ENCODE measurements around the gene HNRNPU. TPM values are rescaled to one million over a fixed set of nuclear protein-coding genes. Genes with fewer than 3 reads are reported as not detected.

HNRNPU gene
- 100 to 1,000 TPM; 521 to 532 TPM for total RNA-seq

DNA sequence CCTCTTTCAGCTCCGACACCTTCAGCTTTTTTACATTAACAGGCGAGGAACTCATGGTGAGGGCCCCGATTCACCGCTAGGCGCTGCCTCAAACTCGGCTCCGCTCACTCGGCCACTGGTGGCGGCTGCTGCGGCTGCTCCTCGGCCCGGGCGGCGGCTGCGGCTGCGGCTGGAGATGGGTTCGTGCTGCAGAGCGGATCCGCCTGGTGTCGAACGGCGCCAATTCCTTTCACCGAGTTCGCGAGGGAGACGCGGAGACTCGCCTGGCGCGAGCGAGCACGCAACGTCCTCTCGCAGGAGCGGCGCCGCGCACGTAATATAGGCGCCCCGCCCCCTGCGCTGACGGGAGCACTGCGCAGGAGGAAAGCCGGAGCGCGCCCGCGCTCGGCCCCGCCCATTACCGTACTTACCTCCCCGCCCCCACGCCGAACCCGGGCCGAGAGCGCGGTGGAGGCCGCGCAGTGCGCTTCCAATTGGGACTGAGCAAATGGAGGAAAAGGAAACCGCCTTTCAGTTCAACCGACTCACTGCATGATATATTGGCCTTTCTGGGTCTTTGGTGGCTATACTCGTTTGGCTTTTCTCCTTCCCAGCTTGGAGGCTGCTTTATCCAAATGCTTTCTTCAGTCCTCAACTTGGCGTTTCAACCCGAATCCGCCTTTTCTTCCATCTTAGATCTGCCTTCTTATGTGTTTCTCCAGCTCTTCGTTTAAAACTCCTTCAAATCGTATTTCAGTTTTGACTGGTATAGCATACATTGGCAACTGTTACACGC, at the start of gene HNRNPU:
HNRNPU (minus strand) TSS at position 291 of the 775 bp plus-strand sequence; CDS start at position 55, 236 bp downstream.
- H3K4me1 Mint-ChIP-seq = peaks cover 33% of the 10 kb centered on the region
- CTCF ChIA-PET = interaction anchor here (0.5 to 5.5 kb wide), 11 partner anchors 25 to 182 kb away, joined by 3 to 29 read pairs (median 5); partner anchors contain the start of gene COX20
- no peaks in the 10 kb centered on the region for H3K9me3 Mint-ChIP-seq (ENCODE audit: low read depth)
- no peaks in the 10 kb centered on the region for H3K27me3 Mint-ChIP-seq
- intact Hi-C loops (cut with DNase I, micrococcal nuclease) = loop anchor here (1.0 to 10.0 kb wide), 12 partner anchors 29 to 1610 kb away; partner anchors contain the start of genes CEP170 (in 1 of the 2), COX20 (in 1 of the 2) and SDCCAG8 (in 1 of the 2)
- peak; percentile 98 for DNase-seq
- POLR2A ChIA-PET = interaction anchor here (0.5 to 6.5 kb wide), 6 partner anchors 28 to 107 kb away, joined by 3 to 74 read pairs (median 8); partner anchors contain the start of gene COX20
- H3K27ac Mint-ChIP-seq = peak within 1 kb of the TSS; percentile 99
- peak; percentile 72 for ATAC-seq
- H3K36me3 Mint-ChIP-seq (ENCODE audit: low read depth) = peaks cover 41% of the 10 kb centered on the region
- peak within 1 kb of the TSS; percentile 100 for H3K4me3 Mint-ChIP-seq

DNA sequence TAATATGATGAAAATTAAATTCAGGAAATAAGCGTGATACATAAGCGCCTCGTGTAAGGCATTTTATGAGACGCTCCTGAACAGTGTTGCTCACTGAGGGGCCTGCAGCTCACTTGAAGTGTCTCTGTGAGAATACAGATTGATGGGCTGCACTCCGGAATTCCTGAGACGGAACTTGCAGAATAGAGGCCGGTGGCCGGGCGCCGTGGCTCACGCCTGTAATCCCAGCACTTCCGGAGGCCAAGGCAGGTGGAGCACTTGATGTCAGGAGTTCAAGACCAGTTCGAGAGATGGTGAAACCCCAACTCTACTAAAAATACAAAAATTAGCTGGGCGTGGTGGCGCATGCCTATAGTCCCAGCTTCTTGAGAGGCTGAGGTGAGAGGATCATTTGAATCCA, 49.5 kb upstream of the HNRNPU start:
- CTCF ChIA-PET = no interaction called here
- Mint-ChIP-seq H3K4me1 (peaks cover 3% of the 10 kb centered on the region), H3K4me3 (no peak overlapping the region), H3K27me3 (no peaks in the 10 kb centered on the region), H3K9me3 (ENCODE audit: low read depth) (no peaks in the 10 kb centered on the region), H3K36me3 (ENCODE audit: low read depth) (no peaks in the 10 kb centered on the region), H3K27ac (no peak overlapping the region)
- ATAC-seq (no peak), DNase-seq (no peak)
- intact Hi-C loops (cut with DNase I, micrococcal nuclease) = no loop called here
- POLR2A ChIA-PET = no interaction called here

- intact Hi-C loops (cut with DNase I, micrococcal nuclease) = no loop called here
- H3K4me1 Mint-ChIP-seq = peaks cover 2% of the 10 kb centered on the region
- no peak for DNase-seq
- no peaks in the 10 kb centered on the region for H3K36me3 Mint-ChIP-seq (ENCODE audit: low read depth)
- ChIA-PET POLR2A (no interaction called here), CTCF (no interaction called here)
- H3K4me3 Mint-ChIP-seq = no peak overlapping the region
- H3K9me3 Mint-ChIP-seq (ENCODE audit: low read depth) = no peaks in the 10 kb centered on the region
- ATAC-seq = no peak
- no peak overlapping the region for H3K27ac Mint-ChIP-seq
- no peaks in the 10 kb centered on the region for H3K27me3 Mint-ChIP-seq
Measured at GRCh38 chr1:244904119-244904518, 39.8 kb upstream of the HNRNPU start.

DNA sequence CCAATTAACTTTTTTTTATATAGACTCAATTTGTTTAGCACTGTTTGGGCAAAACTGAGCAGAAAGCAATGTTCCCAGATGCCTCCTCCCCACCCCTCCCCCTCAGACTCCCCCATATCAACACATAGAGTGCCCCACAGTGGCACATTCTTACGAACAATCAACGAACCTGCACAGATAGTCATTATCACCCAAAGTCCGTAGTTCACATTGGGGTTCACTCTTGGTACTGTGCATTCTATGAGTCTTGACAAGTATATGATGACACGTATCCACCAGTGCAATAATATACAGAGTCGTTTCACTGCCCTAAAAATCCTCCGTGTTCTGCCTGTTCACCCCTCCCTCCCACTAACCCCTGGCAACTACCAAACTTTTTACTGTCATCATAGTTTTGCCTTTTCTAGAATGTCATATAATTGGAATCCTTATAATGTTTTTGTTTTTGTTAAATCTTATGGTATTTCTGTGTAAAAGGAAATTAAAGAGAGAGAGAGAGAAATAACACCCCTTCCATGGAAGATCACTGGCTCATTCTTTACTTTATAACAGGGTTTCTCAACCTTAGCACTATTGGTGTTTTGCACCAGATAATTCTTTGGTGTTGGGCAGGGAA, 37.2 kb upstream of the HNRNPU start:
- intact Hi-C loops (cut with DNase I, micrococcal nuclease) = no loop called here
- no peaks in the 10 kb centered on the region for H3K9me3 Mint-ChIP-seq (ENCODE audit: low read depth)
- no peak overlapping the region for H3K4me3 Mint-ChIP-seq
- no peaks in the 10 kb centered on the region for H3K4me1 Mint-ChIP-seq
- ChIA-PET POLR2A (no interaction called here), CTCF (no interaction called here)
- H3K27ac Mint-ChIP-seq = no peak overlapping the region
- ATAC-seq (no peak), DNase-seq (no peak)
- no peaks in the 10 kb centered on the region for H3K36me3 Mint-ChIP-seq (ENCODE audit: low read depth)
- H3K27me3 Mint-ChIP-seq = no peaks in the 10 kb centered on the region

GRCh38 chr1:244897476-244898254, 33.3 kb upstream of the HNRNPU start:
- ChIA-PET CTCF (interaction anchor here (0.6 to 0.8 kb wide), 3 partner anchors 90 to 225 kb away, joined by 3 to 4 read pairs (median 3); no protein-coding TSS in a partner anchor), POLR2A (no interaction called here)
- Mint-ChIP-seq H3K27me3 (no peaks in the 10 kb centered on the region), H3K4me3 (no peak overlapping the region), H3K36me3 (ENCODE audit: low read depth) (no peaks in the 10 kb centered on the region), H3K27ac (no peak overlapping the region), H3K4me1 (no peaks in the 10 kb centered on the region), H3K9me3 (ENCODE audit: low read depth) (no peaks in the 10 kb centered on the region)
- DNase-seq (no peak), ATAC-seq (no peak)
- intact Hi-C loops (cut with DNase I, micrococcal nuclease) = no loop called here

- intact Hi-C loops (cut with DNase I, micrococcal nuclease) = no loop called here
- no peak for ATAC-seq
- POLR2A ChIA-PET = no interaction called here
Measured at GRCh38 chr1:244896550-244896949, 32.2 kb upstream of the HNRNPU start.

DNA sequence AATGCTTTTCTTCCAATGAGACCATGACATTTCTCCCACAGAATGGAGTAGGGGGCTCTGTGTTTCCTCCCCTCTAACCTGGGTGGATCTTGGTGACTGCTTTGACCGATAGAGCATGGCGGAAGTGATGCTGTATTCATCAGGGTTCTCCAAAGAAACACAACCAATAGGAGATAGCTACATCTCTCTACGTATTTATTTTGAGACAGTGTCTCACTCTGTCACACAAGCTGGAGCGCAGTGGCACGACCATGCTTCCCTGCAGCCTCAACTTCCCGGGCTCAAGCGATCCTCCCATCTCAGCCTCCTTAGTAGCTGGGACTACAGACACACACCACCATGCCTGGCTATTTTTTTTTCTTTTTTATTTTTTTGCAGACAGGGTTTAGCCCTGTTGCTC, 29.5 kb upstream of the HNRNPU start:
- H3K9me3 Mint-ChIP-seq (ENCODE audit: low read depth) = no peaks in the 10 kb centered on the region
- H3K4me3 Mint-ChIP-seq = no peak overlapping the region
- no peaks in the 10 kb centered on the region for H3K4me1 Mint-ChIP-seq
- no peak overlapping the region for H3K27ac Mint-ChIP-seq
- ChIA-PET CTCF (interaction anchor here (0.9 kb wide), 1 partner anchor 386 kb away, joined by 3 read pairs; no protein-coding TSS in a partner anchor), POLR2A (interaction anchor here (0.5 to 0.6 kb wide), 2 partner anchors 291 to 541 kb away, joined by 3 read pairs; no protein-coding TSS in a partner anchor)
- intact Hi-C loops (cut with DNase I, micrococcal nuclease) = no loop called here
- ATAC-seq (no peak), DNase-seq (no peak)
- H3K36me3 Mint-ChIP-seq (ENCODE audit: low read depth) = no peaks in the 10 kb centered on the region
- H3K27me3 Mint-ChIP-seq = no peaks in the 10 kb centered on the region

More at GRCh38 chr1:244896550-244896949, 32.2 kb upstream of the HNRNPU start:
- H3K36me3 Mint-ChIP-seq (ENCODE audit: low read depth) = no peaks in the 10 kb centered on the region
- no peak overlapping the region for H3K4me3 Mint-ChIP-seq
- H3K27me3 Mint-ChIP-seq = no peaks in the 10 kb centered on the region
- DNase-seq = no peak
- H3K9me3 Mint-ChIP-seq (ENCODE audit: low read depth) = no peaks in the 10 kb centered on the region
- no peaks in the 10 kb centered on the region for H3K4me1 Mint-ChIP-seq
- H3K27ac Mint-ChIP-seq = no peak overlapping the region
- CTCF ChIA-PET = interaction anchor here (0.8 kb wide), 1 partner anchor 91 kb away, joined by 3 read pairs; no protein-coding TSS in a partner anchor

- Mint-ChIP-seq H3K27me3 (no peaks in the 10 kb centered on the region), H3K9me3 (ENCODE audit: low read depth) (no peaks in the 10 kb centered on the region), H3K4me3 (no peak overlapping the region), H3K4me1 (no peaks in the 10 kb centered on the region), H3K27ac (no peak overlapping the region), H3K36me3 (ENCODE audit: low read depth) (no peaks in the 10 kb centered on the region)
- intact Hi-C loops (cut with DNase I, micrococcal nuclease) = no loop called here
- DNase-seq (no peak), ATAC-seq (no peak)
- CTCF ChIA-PET = interaction anchor here (0.8 kb wide), 1 partner anchor 151 kb away, joined by 3 read pairs; no protein-coding TSS in a partner anchor
- POLR2A ChIA-PET = no interaction called here
Measured at GRCh38 chr1:244887281-244887680, 22.9 kb upstream of the HNRNPU start.

DNA sequence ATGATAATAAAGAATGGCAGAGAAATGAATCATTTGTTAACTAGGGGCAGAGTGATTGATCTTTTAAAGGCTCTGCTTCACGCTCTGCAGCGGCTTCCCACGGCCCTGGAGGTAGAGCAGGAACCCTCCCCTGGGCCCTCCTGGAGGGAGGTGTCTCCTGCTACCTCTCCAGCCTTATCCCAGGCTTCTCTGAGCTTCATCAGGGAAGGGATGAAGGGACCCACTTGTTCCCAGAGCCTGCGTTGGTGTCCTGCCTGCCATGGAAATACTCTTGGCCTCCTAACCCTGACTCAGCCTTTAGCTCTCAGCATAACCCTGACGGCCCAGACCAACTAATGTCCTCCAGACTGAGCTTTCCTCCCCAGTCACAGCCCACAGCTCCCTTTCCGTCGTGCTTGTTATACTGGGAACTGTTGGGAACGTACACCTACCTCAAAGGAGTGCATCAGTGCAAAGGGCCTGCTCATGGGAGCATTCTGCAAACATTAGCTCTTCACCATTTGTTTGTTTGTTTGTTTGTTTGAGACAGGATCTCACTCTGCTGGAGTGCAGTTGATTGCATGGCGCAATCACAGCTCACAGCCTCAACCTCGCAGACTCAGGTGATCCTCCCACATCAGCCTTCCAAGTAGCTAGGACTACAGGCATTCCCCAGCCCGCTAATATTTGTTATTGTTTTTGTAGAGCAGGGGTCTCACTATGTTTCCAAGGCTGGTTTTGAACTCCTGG, 17.4 kb upstream of the HNRNPU start:
- H3K4me3 Mint-ChIP-seq = no peak overlapping the region
- H3K4me1 Mint-ChIP-seq = no peaks in the 10 kb centered on the region
- no peak overlapping the region for H3K27ac Mint-ChIP-seq
- no peaks in the 10 kb centered on the region for H3K9me3 Mint-ChIP-seq (ENCODE audit: low read depth)
- intact Hi-C loops (cut with DNase I, micrococcal nuclease) = no loop called here
- no peaks in the 10 kb centered on the region for H3K36me3 Mint-ChIP-seq (ENCODE audit: low read depth)
- ATAC-seq (no peak), DNase-seq (no peak)
- POLR2A ChIA-PET = interaction anchor here (0.7 kb wide), 1 partner anchor 19 kb away, joined by 3 read pairs; no protein-coding TSS in a partner anchor
- CTCF ChIA-PET = interaction anchor here (0.7 kb wide), 2 partner anchors 12 to 1409 kb away, joined by 3 to 6 read pairs; no protein-coding TSS in a partner anchor
- no peaks in the 10 kb centered on the region for H3K27me3 Mint-ChIP-seq

DNA sequence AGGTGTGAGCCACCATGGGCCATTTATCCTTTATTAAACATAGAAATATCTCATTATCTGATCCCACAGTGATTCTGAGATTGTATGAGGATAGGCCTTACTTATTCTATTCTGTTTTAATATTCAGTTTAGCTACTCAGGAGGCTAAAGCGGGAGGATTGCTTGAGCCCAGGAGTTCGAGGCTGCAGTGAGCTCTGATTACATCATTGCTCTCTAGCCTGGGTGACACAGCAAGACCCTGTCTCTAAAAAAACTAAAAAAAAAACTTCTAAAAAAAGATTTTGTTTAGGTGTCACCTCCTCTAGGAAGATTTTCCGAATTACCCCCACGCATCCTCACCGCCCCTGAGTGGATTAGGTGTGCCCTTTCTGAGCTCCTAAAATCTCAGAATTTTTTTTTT, 14.3 kb upstream of the HNRNPU start:
- H3K4me3 Mint-ChIP-seq = no peak overlapping the region
- H3K27me3 Mint-ChIP-seq = no peaks in the 10 kb centered on the region
- H3K27ac Mint-ChIP-seq = no peak overlapping the region
- POLR2A ChIA-PET = no interaction called here
- DNase-seq = no peak
- ATAC-seq = no peak
- no peaks in the 10 kb centered on the region for H3K4me1 Mint-ChIP-seq
- CTCF ChIA-PET = interaction anchor here (0.6 kb wide), 1 partner anchor 146 kb away, joined by 6 read pairs; no protein-coding TSS in a partner anchor
- no peaks in the 10 kb centered on the region for H3K36me3 Mint-ChIP-seq (ENCODE audit: low read depth)
- no peaks in the 10 kb centered on the region for H3K9me3 Mint-ChIP-seq (ENCODE audit: low read depth)
- intact Hi-C loops (cut with DNase I, micrococcal nuclease) = no loop called here

Data from activated CD4-positive, alpha-beta T cell treated with anti-CD3 and anti-CD28 coated beads for 36 hours (primary cell).